Neural progenitor cell (in vitro differentiated cells): ENCODE measurements around the gene AHRR. TPM values are rescaled to one million over a fixed set of nuclear protein-coding genes. Genes with fewer than 3 reads are reported as not detected.

Experiments
- DNase-seq: peaks from one replicate; pipeline ENCODE4 v3.0.0-alpha.2; 2016; ENCODE audit warnings: low spot score
- H2AFZ ChIP-seq: fragments of 200-600 bp; sonication (generic); replicated peaks from 2 replicates; pipeline ENCODE4 v1.6.1; 2016; ENCODE audit warnings: antibody characterized with exemption
- H3F3A ChIP-seq: fragments of 200-600 bp; sonication (generic); 2 replicates; pipeline ENCODE4 v1.6.1; 2016; ENCODE audit warnings: antibody characterized with exemption, low read depth
- H3K27ac ChIP-seq: fragments of 200-600 bp; sonication (generic); 2 replicates; pipeline ENCODE4 v1.5.1; 2016; ENCODE audit warnings: mild to moderate bottlenecking
- H3K27me3 ChIP-seq: fragments of 200-600 bp; sonication (generic); 2 replicates; pipeline ENCODE4 v1.6.1; 2016; ENCODE audit warnings: mild to moderate bottlenecking, moderate library complexity
- H3K36me3 ChIP-seq: fragments of 200-600 bp; sonication (generic); 2 replicates; pipeline ENCODE4 v1.5.1; 2016
- H3K4me1 ChIP-seq: fragments of 200-600 bp; sonication (generic); 2 replicates; pipeline ENCODE4 v1.6.1; 2016; ENCODE audit warnings: mixed run types
- H3K4me2 ChIP-seq: fragments of 200-600 bp; sonication (generic); 2 replicates; pipeline ENCODE4 v1.6.1; 2016
- H3K4me3 ChIP-seq: fragments of 200-600 bp; sonication (generic); 2 replicates; pipeline ENCODE4 v1.5.1; 2016
- H3K79me2 ChIP-seq: fragments of 200-600 bp; sonication (generic); 2 replicates; pipeline ENCODE4 v1.6.1; 2016; ENCODE audit warnings: low read depth
- H3K9ac ChIP-seq: fragments of 200-600 bp; sonication (generic); 2 replicates; pipeline ENCODE4 v1.6.1; 2016
- H3K9me3 ChIP-seq: fragments of 200-600 bp; sonication (generic); 2 replicates; pipeline ENCODE4 v1.5.1; 2016; ENCODE audit warnings: low read depth
- H4K20me1 ChIP-seq: fragments of 200-600 bp; sonication (generic); 2 replicates; pipeline ENCODE4 v1.6.1; 2016; ENCODE audit warnings: low read depth
- H3K27ac Mint-ChIP-seq: 3 replicates; pipeline ENCODE4 v1.8.0; 2021; ENCODE audit warnings: mixed read lengths
- H3K27me3 Mint-ChIP-seq: 2 replicates; pipeline ENCODE4 v1.8.0; 2022; ENCODE audit warnings: low read depth, mild to moderate bottlenecking, inconsistent platforms, moderate library complexity, mixed read lengths; ENCODE audit not compliant: insufficient read depth
- H3K36me3 Mint-ChIP-seq: 3 replicates; pipeline ENCODE4 v1.8.0; 2021; ENCODE audit warnings: mixed read lengths
- H3K4me1 Mint-ChIP-seq: 3 replicates; pipeline ENCODE4 v1.8.0; 2021; ENCODE audit warnings: mixed read lengths
- H3K4me3 Mint-ChIP-seq: 3 replicates; pipeline ENCODE4 v1.8.0; 2021; ENCODE audit warnings: mild to moderate bottlenecking, moderate library complexity, mixed read lengths
- H3K9me3 Mint-ChIP-seq: 3 replicates; pipeline ENCODE4 v1.8.0; 2020; ENCODE audit warnings: mixed read lengths
- EZH2 ChIP-seq: fragments of 200-600 bp; sonication (generic); IDR thresholded peaks from 2 replicates; pipeline ENCODE4 v1.6.1; 2017; ENCODE audit warnings: antibody characterized with exemption, mild to moderate bottlenecking, moderate library complexity
- EZH2phosphoT487 ChIP-seq: fragments of 200-600 bp; sonication (generic); IDR thresholded peaks from 2 replicates; pipeline ENCODE4 v1.6.1; 2017; ENCODE audit warnings: antibody characterized with exemption
- total RNA-seq: library from RNA; depleted of rRNA; stranded (reverse); fragments of >200 nt; gene quantifications from 2 replicates; pipeline ENCODE4 v1.2.3, GENCODE V29; 2015; ENCODE audit warnings: low replicate concordance
- TF ChIP-seq, protein P1 (sequence below): fragments of 200-600 bp; sonication (generic); IDR thresholded peaks from 2 replicates; pipeline ENCODE4 v1.5.1; 2017; ENCODE audit warnings: antibody characterized with exemption, mild to moderate bottlenecking

AHRR gene
- total RNA-seq, 1 donor from 2014 or later, result 0.34 TPM

DNA sequence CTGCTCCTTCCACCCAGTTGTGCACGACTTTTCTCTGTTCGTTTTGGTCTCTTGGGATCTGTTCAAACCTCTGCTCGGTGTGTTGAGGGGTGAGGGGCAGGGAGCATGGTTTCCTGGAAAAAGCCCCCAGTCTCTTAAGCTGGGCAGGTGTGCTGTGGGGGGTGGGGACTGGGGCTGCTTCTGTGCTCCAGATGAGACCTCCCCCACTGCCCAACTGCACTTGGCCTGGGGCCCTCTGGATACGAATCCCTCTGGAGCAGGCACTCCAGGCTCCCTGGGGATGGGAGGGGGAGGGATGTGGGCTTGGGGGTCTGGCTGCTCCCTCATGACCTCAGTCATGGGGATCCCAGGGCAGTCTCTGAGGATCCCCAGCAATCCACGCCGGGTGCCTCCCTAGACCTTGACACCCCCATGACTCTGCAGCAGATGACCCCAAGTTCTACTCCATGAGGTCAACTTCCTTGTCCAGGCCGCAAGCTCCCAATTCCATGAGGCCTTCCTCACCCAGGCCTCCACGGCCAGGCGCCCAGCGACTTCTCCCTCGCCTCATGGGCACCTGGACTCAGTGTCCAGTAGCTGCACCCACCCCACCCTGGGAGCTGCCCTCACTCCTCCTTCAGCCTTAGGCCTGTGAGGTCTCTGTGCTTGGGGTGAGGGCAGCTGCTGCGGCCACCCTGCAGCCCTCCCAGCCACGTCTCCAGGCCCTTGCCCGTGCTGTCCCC is 5.9 kb upstream of the AHRR start:
- no peaks in the 10 kb centered on the region for H3K79me2 ChIP-seq
- Mint-ChIP-seq H3K27me3 (peaks cover 17% of the 10 kb centered on the region), H3K27ac (no peak overlapping the region), H3K36me3 (peaks cover 3% of the 10 kb centered on the region), H3K9me3 (no peaks in the 10 kb centered on the region), H3K4me3 (no peak overlapping the region), H3K4me1 (peaks cover 3% of the 10 kb centered on the region)
- H3K9me3 ChIP-seq, result no peaks in the 10 kb centered on the region
- no peak for DNase-seq
- no peaks in the 10 kb centered on the region for H3K36me3 ChIP-seq
- H2AFZ ChIP-seq, result no peak overlapping the region
- no peak overlapping the region for H3K9ac ChIP-seq
- no peak overlapping the region for H3K4me3 ChIP-seq
- H3K4me2 ChIP-seq, result no peak overlapping the region
- peaks cover 7% of the 10 kb centered on the region for H3F3A ChIP-seq
- H3K27me3 ChIP-seq, result peaks cover 25% of the 10 kb centered on the region
- peaks cover 5% of the 10 kb centered on the region for H3K4me1 ChIP-seq
- H4K20me1 ChIP-seq, result peaks cover 41% of the 10 kb centered on the region
- TF ChIP-seq EZH2, result no peak
- TF ChIP-seq EZH2phosphoT487, result no peak
- TF ChIP-seq, protein P1, sequence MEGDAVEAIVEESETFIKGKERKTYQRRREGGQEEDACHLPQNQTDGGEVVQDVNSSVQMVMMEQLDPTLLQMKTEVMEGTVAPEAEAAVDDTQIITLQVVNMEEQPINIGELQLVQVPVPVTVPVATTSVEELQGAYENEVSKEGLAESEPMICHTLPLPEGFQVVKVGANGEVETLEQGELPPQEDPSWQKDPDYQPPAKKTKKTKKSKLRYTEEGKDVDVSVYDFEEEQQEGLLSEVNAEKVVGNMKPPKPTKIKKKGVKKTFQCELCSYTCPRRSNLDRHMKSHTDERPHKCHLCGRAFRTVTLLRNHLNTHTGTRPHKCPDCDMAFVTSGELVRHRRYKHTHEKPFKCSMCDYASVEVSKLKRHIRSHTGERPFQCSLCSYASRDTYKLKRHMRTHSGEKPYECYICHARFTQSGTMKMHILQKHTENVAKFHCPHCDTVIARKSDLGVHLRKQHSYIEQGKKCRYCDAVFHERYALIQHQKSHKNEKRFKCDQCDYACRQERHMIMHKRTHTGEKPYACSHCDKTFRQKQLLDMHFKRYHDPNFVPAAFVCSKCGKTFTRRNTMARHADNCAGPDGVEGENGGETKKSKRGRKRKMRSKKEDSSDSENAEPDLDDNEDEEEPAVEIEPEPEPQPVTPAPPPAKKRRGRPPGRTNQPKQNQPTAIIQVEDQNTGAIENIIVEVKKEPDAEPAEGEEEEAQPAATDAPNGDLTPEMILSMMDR, result no peak
- no peak overlapping the region for H3K27ac ChIP-seq

DNA sequence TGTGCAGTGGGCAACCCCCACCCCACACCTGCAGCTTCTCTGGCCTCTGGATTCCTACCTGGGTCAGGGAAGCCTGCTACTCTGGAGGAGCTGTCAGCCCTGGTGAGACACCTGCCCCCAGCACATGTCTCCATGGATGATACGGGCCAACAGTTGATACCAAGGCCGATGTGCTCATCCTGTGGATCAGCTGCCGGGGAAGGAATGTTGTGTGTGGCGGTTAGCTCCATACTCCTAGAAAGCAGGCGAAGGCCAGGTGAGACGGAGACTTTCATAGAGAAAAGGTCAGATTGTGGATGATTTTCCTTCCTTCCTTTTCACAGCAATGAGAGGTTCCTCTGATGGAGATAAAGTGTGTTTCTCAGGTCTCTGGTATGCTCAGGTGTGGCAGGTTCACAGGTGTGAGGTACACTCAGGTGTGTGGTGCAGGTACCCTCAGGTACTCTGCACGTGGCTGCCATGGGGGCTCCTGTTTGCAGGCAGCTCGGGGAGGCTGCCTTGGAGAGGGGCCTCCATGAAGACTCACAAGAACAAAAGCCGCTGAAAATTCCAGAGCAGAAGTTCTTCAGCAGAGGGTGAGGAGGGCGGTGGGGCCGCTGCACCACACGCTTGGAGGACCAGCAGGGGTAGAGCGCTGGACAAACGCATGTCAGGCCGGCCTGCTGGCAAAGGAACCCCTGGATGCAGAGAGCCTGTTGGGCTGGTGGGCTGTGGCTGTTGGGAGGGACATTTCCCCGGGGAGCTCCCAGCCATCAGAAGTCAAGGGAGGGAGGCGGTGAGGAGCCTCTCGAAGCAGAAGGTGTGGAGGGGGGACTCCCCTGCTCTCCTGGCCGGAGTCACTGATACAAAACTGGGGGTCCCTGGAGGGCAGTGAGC is 5.1 kb upstream of the AHRR start:
- peaks cover 33% of the 10 kb centered on the region for H3K27me3 ChIP-seq
- no peaks in the 10 kb centered on the region for H3K4me1 Mint-ChIP-seq
- H4K20me1 ChIP-seq, result peaks cover 39% of the 10 kb centered on the region
- no peak overlapping the region for H3K27ac ChIP-seq
- peaks cover 6% of the 10 kb centered on the region for H3K4me1 ChIP-seq
- peaks cover 8% of the 10 kb centered on the region for H3F3A ChIP-seq
- no peak overlapping the region for H3K9ac ChIP-seq
- TF ChIP-seq EZH2phosphoT487, result no peak
- TF ChIP-seq, protein P1, result no peak
- no peak for TF ChIP-seq EZH2
- H3K9me3 ChIP-seq, result no peaks in the 10 kb centered on the region
- peak overlapping the region; percentile 50 for H3K27ac Mint-ChIP-seq
- H3K9me3 Mint-ChIP-seq, result no peaks in the 10 kb centered on the region
- H3K4me2 ChIP-seq, result no peak overlapping the region
- peaks cover 3% of the 10 kb centered on the region for H3K36me3 Mint-ChIP-seq
- DNase-seq, result no peak
- H3K36me3 ChIP-seq, result no peaks in the 10 kb centered on the region
- H3K27me3 Mint-ChIP-seq, result peaks cover 18% of the 10 kb centered on the region
- no peak overlapping the region for H3K4me3 Mint-ChIP-seq
- no peak overlapping the region for H2AFZ ChIP-seq
- H3K79me2 ChIP-seq, result no peaks in the 10 kb centered on the region
- H3K4me3 ChIP-seq, result no peak overlapping the region

DNA sequence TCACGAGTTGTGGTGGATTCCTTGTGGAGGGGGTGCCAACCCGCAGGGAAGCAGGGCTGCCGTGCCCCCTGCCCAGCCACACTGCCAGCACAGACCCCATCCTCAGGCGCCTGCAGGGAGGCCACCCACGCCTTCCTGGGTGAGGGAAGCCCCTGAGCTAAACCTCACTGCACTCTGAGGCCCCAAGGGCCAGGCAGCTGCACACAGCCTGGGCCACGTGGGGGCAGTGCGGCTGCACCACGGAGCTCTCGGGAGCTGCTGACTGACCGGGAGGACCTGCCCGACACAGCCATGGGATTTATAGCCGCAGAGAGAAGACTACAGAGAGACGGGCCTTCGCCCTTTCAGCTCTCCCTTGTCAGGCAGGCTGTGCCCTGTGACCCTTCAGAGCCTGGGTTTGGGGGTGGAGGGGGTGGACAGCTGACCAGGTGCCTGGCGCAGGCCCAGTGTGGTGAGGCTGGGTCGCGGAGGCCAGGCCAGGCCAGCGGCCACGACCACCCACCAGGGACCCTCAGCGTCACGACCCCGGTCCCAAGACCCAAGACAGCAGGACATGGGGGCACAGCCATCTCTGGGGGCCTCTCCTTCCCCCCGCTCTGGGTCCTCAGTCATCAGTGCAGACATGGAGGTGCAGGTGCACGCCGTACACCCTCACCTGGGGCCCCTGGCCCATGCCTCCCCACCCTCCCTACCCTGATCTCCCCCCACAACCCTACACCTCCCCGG is 4.3 kb upstream of the AHRR start:
- Mint-ChIP-seq H3K36me3 (peaks cover 3% of the 10 kb centered on the region), H3K9me3 (no peaks in the 10 kb centered on the region), H3K4me3 (no peak overlapping the region), H3K27ac (no peak overlapping the region), H3K4me1 (no peaks in the 10 kb centered on the region), H3K27me3 (peaks cover 18% of the 10 kb centered on the region)
- H4K20me1 ChIP-seq, result peaks cover 35% of the 10 kb centered on the region
- H3K9me3 ChIP-seq, result no peaks in the 10 kb centered on the region
- no peaks in the 10 kb centered on the region for H3K79me2 ChIP-seq
- TF ChIP-seq, protein P1, result peak; percentile 81
- TF ChIP-seq EZH2, result no peak
- peak; percentile 90 for DNase-seq
- no peak overlapping the region for H3K27ac ChIP-seq
- H3K4me2 ChIP-seq, result no peak overlapping the region
- H3K4me1 ChIP-seq, result peaks cover 6% of the 10 kb centered on the region
- H2AFZ ChIP-seq, result no peak overlapping the region
- peaks cover 41% of the 10 kb centered on the region for H3K27me3 ChIP-seq
- peaks cover 8% of the 10 kb centered on the region for H3F3A ChIP-seq
- H3K36me3 ChIP-seq, result no peaks in the 10 kb centered on the region
- H3K4me3 ChIP-seq, result no peak overlapping the region
- no peak overlapping the region for H3K9ac ChIP-seq
